Trophoblast cell (in vitro differentiated cells and primary cell): ENCODE data around the gene CLBA1.

ENCODE experiments used
- DNase-seq, 2 donors: peaks; one replicate each; pipeline ENCODE4 v3.0.0-alpha.2; 2016
- H2AFZ ChIP-seq: 2 replicates; pipeline ENCODE4 v1.6.1; 2013; ENCODE audit warnings: low read length, moderate library complexity, mild to moderate bottlenecking; ENCODE audit not compliant: insufficient read depth, poor library complexity
- H2AK5ac ChIP-seq: 2 replicates; pipeline ENCODE4 v1.6.1; 2013; ENCODE audit warnings: mild to moderate bottlenecking, low read length
- H2BK120ac ChIP-seq: 2 replicates; pipeline ENCODE4 v1.6.1; 2013; ENCODE audit warnings: low read length, mild to moderate bottlenecking, moderate library complexity; ENCODE audit not compliant: insufficient read depth, poor library complexity
- H2BK12ac ChIP-seq: 2 replicates; pipeline ENCODE4 v1.6.1; 2013; ENCODE audit warnings: mild to moderate bottlenecking, low read length, moderate library complexity
- H2BK5ac ChIP-seq: 2 replicates; pipeline ENCODE4 v1.6.1; 2013; ENCODE audit warnings: low read length, low read depth, moderate library complexity, mild to moderate bottlenecking; ENCODE audit not compliant: poor library complexity
- H3K14ac ChIP-seq: 2 replicates; pipeline ENCODE4 v1.6.1; 2013; ENCODE audit warnings: mild to moderate bottlenecking, low read length
- H3K18ac ChIP-seq: 2 replicates; pipeline ENCODE4 v1.6.1; 2013; ENCODE audit warnings: mild to moderate bottlenecking, low read length
- H3K23ac ChIP-seq: 2 replicates; pipeline ENCODE4 v1.6.1; 2013; ENCODE audit warnings: low read length
- H3K27ac ChIP-seq: 2 replicates; pipeline ENCODE4 v1.5.1; 2013; ENCODE audit warnings: low read depth, mild to moderate bottlenecking, inconsistent platforms, low read length, moderate library complexity
- H3K27me3 ChIP-seq: 2 replicates; pipeline ENCODE4 v1.6.1; 2013; ENCODE audit warnings: inconsistent platforms, mild to moderate bottlenecking, low read length, moderate library complexity; ENCODE audit not compliant: insufficient read depth
- H3K36me3 ChIP-seq, 2 experiments: 1 replicate in 1 of 2; 2 replicates in 1 of 2; pipeline ENCODE4 v1.6.1; 2013; ENCODE audit warnings: low read length in 2 of 2, mild to moderate bottlenecking in 2 of 2, moderate library complexity in 1 of 2; ENCODE audit not compliant: insufficient read depth in 2 of 2, control insufficient read depth in 1 of 2
- H3K4ac ChIP-seq: 2 replicates; pipeline ENCODE4 v1.6.1; 2013; ENCODE audit warnings: low read depth, mild to moderate bottlenecking, low read length, moderate library complexity
- H3K4me1 ChIP-seq, 2 experiments: 1 replicate in 1 of 2; 2 replicates in 1 of 2; pipeline ENCODE4 v1.6.1; 2013; ENCODE audit warnings: low read length in 2 of 2, mild to moderate bottlenecking in 2 of 2, moderate library complexity in 1 of 2; ENCODE audit not compliant: insufficient read depth in 2 of 2, control insufficient read depth in 1 of 2
- H3K4me2 ChIP-seq: 2 replicates; pipeline ENCODE4 v1.6.1; 2013; ENCODE audit warnings: inconsistent platforms, mild to moderate bottlenecking, low read length, moderate library complexity
- H3K4me3 ChIP-seq: 2 replicates; pipeline ENCODE4 v1.5.1; 2013; ENCODE audit warnings: mild to moderate bottlenecking, low read depth, low read length, inconsistent platforms
- H3K79me1 ChIP-seq: one replicate; pipeline ENCODE4 v1.6.1; 2013; ENCODE audit warnings: low read length
- H3K79me2 ChIP-seq: 2 replicates; pipeline ENCODE4 v1.6.1; 2013; ENCODE audit warnings: low read length, mild to moderate bottlenecking; ENCODE audit not compliant: control insufficient read depth, insufficient read depth, poor library complexity
- H3K9ac ChIP-seq: 2 replicates; pipeline ENCODE4 v1.6.1; 2013; ENCODE audit warnings: mild to moderate bottlenecking, low read length
- H3K9me3 ChIP-seq: 2 replicates; pipeline ENCODE4 v1.6.1; 2013; ENCODE audit warnings: low read depth, mild to moderate bottlenecking, control low read depth, inconsistent platforms, low read length; ENCODE audit not compliant: insufficient read depth
- H4K12ac ChIP-seq: 2 replicates; pipeline ENCODE4 v1.6.1; 2013; ENCODE audit warnings: low read depth, mild to moderate bottlenecking, low read length, moderate library complexity
- H4K8ac ChIP-seq: 2 replicates; pipeline ENCODE4 v1.6.1; 2013; ENCODE audit warnings: low read depth, mild to moderate bottlenecking, low read length, moderate library complexity
- H4K91ac ChIP-seq: one replicate; pipeline ENCODE4 v1.6.1; 2013; ENCODE audit warnings: low read depth, mild to moderate bottlenecking, low read length, moderate library complexity
- WGBS: extraction: QIAGEN DNeasy Blood & Tissue Kit; methylation state at CpG from one replicate; pipeline ENCODE4 v1.1.7; 2013; ENCODE audit warnings: missing lambda C conversion rate; ENCODE audit not compliant: insufficient read length, insufficient coverage; ENCODE audit errors: extremely low coverage; 5-methylcytosine and 5-hydroxymethylcytosine counted together

Gene CLBA1

DNA sequence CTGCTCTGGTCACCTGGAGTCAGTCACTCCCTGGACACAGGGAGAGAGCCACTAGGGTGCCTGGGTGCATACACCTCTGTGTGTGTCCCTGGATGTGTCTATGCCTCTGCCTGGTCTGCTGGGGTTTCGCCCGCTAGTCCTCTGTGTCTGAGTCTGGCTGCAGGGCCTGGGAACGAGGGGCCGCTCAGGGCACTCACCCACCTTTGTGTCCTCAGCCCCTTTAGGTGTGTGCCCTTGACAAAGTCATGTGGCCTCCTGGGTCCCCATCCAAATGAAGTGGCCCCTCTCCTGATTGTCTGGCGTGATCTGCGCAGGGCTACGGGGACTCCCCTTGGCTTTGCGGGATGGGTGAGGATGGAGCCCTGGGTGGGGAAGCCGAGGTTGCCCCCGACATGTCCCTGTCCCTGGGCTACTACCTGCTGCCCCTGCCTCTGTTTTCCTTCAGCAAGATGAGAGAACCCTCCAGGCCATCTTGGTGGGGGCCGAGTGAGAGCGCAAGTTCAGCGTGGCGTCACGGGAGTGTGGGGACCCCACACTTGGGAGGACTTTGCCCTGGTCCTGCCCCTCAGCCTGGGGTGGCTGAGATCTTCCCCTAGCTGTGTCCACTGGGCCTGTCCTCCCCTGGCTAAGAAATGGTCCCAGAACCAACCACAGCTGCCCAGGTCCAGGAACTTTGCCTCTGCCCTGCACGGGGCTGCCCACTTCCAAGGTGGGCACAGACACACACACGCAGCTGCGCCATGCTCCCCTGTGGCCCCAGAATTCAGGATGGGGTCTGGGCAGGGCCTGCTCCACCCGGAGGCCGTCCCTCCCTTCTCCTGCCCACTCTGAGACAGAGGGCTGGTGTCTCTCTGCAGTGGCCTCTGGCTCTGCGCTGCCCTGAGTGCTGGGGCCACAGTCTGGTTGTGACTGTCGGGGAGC lies 4.7 kb upstream of the CLBA1 start:
- Histone ChIP-seq H3K36me3 (no peaks in the 10 kb centered on the region), H4K8ac (no peak overlapping the region), H2BK5ac (no peak overlapping the region), H3K79me2 (peaks cover 2% of the 10 kb centered on the region), H2AK5ac (no peak overlapping the region), H3K4me2 (no peak overlapping the region), H2BK120ac (no peak overlapping the region), H4K91ac (no peak overlapping the region), H3K4me3 (no peak overlapping the region), H3K18ac (no peak overlapping the region), H2BK12ac (no peak overlapping the region), H3K9me3 (peaks cover 9% of the 10 kb centered on the region), H3K4ac (no peak overlapping the region), H4K12ac (no peak overlapping the region), H3K4me1 (peaks cover 2 to 15% of the 10 kb centered on the region in 2 experiments), H3K27me3 (peaks cover 10% of the 10 kb centered on the region), H3K27ac (no peak overlapping the region), H3K14ac (no peak overlapping the region), H3K9ac (no peak overlapping the region), H3K23ac (no peak overlapping the region), H3K79me1 (no peaks in the 10 kb centered on the region), H2AFZ (no peak overlapping the region)
- DNase-seq = no peak
- WGBS = no CpG with 5 or more reads among the region's 22 CpGs

DNA sequence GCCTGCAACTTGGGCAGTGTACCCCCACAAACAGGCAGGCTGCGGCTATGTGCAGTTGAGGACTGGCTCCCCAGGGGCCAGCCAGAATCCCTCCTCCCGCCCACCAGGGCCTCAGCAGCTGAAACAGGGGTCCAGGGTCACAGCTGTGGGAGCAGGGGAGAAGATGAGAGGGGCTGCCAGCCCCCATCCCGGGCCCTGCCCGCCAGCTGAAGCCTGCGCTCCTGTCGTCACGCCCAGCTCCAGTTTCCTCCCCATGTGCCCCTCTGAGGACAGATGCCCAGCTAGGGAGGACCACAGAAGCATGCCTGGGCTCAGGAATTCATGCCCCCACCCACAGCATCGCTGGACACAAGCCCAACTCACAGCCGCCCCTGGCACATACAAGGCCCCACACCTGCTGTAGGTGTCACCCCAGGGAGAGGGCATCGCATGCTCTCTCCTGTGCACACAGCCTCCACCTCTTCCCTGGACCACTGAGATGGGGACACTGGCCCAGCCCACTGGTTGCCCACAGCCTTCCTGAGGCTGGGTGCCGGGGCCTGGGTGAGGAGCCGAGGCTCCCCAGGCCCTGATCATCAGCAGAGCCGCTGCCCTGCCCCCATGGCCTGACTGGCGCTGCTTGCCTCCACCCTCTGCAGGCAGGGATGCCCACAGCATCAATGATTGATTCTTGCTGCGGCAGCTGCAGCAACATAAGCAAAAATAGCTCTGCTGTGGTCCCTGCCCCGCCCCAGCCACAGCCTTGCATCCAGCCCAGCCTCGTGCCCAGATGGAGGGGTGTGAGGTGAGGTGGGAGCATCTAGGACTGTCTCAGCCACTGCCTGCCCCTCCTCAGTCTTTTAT lies 3.7 kb upstream of the CLBA1 start:
- no peak for DNase-seq
- Histone ChIP-seq H2BK120ac (no peak overlapping the region), H3K14ac (no peak overlapping the region), H3K4me3 (no peak overlapping the region), H2BK12ac (no peak overlapping the region), H4K8ac (no peak overlapping the region), H3K79me2 (peaks cover 4% of the 10 kb centered on the region), H2BK5ac (no peak overlapping the region), H3K79me1 (no peaks in the 10 kb centered on the region), H3K27ac (no peak overlapping the region), H3K9ac (no peak overlapping the region), H3K4ac (no peak overlapping the region), H3K36me3 (no peaks in the 10 kb centered on the region), H3K18ac (no peak overlapping the region), H3K4me1 (peaks cover 7 to 18% of the 10 kb centered on the region in 2 experiments), H2AFZ (no peak overlapping the region), H3K27me3 (peaks cover 10% of the 10 kb centered on the region), H2AK5ac (no peak overlapping the region), H3K23ac (no peak overlapping the region), H4K91ac (no peak overlapping the region), H3K9me3 (peaks cover 8% of the 10 kb centered on the region), H3K4me2 (no peak overlapping the region), H4K12ac (no peak overlapping the region)
- no CpG with 5 or more reads among the region's 17 CpGs for WGBS

DNA sequence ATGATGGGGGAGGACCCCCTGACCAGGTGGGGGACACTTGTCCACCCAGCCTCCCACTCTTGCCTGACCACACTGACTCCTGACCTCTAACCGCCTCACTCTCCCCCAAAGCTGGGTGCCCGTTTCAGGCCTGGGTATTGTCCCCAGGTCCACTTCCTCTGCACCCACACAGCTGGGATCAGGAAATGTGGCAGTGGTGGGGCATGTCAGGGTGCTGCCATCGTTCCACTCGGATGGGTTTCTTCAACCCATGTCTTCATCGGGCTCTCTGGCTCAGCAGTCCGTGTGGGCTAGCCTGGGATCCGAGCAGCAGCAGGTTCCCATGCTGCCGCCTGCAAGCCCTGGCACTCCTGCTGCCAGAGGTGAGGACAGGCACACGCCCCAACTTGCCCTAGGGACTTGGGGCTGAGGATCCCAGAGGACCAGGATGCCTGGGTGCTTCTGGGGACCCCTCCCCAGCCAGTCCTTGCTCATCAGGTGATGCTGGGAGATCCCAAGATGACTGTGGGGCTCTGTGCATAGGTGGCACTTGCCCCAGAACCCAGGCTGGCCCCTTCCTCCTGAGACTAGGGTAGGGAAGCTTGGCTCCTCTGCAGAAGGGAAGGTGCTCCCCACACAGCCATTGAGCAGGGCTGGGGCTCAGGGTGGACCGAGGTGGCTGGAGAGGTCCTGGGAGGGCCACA lies 2.9 kb upstream of the CLBA1 start:
- no peak overlapping the region for H4K91ac ChIP-seq
- H2BK5ac ChIP-seq = no peak overlapping the region
- H3K27ac ChIP-seq = no peak overlapping the region
- no peak overlapping the region for H2AK5ac ChIP-seq
- no peak overlapping the region for H4K12ac ChIP-seq
- H2BK120ac ChIP-seq = no peak overlapping the region
- no peak overlapping the region for H3K9ac ChIP-seq
- H3K9me3 ChIP-seq = peaks cover 3% of the 10 kb centered on the region
- peaks cover 4% of the 10 kb centered on the region for H3K27me3 ChIP-seq
- DNase-seq = no peak
- WGBS = no CpG with 5 or more reads among the region's 10 CpGs
- H3K4me2 ChIP-seq = no peak overlapping the region
- H3K79me2 ChIP-seq = peaks cover 4% of the 10 kb centered on the region
- no peak overlapping the region for H3K4ac ChIP-seq
- no peak overlapping the region for H2AFZ ChIP-seq
- H3K36me3 ChIP-seq = no peaks in the 10 kb centered on the region
- H3K23ac ChIP-seq = no peak overlapping the region
- no peak overlapping the region for H3K18ac ChIP-seq
- no peak overlapping the region for H2BK12ac ChIP-seq
- H4K8ac ChIP-seq = no peak overlapping the region
- H3K4me1 ChIP-seq = peaks cover 5 to 15% of the 10 kb centered on the region in 2 experiments
- no peaks in the 10 kb centered on the region for H3K79me1 ChIP-seq
- no peak overlapping the region for H3K14ac ChIP-seq
- no peak overlapping the region for H3K4me3 ChIP-seq

DNA sequence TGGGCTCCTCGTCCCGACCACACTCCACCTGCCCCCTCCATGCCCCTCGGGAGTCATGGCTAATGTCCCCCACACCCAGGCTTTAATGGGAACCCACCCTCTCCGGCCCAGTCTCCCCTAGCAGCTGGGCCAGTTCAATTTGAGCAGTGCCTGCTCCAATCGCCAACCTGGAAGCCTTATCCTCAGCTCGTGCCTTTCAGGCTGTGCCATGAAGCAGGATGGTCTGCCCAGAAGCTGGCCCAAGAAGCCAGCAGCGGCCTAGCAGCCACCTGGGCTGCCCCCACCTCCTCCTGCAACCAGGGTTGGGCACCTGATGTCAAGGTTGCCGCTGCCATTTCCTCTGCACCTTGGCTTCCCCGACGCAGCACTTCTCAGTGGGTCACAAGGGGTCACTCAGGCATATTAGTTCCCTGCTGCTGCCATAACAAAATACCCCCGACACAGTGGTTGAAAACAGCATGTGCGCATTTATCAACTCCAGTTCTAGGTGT lies 2.3 kb upstream of the CLBA1 start:
- no peaks in the 10 kb centered on the region for H3K79me1 ChIP-seq
- H3K79me2 ChIP-seq = peaks cover 4% of the 10 kb centered on the region
- peaks cover 3% of the 10 kb centered on the region for H3K9me3 ChIP-seq
- H3K9ac ChIP-seq = no peak overlapping the region
- H3K14ac ChIP-seq = no peak overlapping the region
- H3K18ac ChIP-seq = no peak overlapping the region
- H4K8ac ChIP-seq = no peak overlapping the region
- H2AK5ac ChIP-seq = no peak overlapping the region
- WGBS = no CpG with 5 or more reads among the region's 12 CpGs
- no peak overlapping the region for H2AFZ ChIP-seq
- no peak overlapping the region for H3K4me2 ChIP-seq
- peaks cover 4% of the 10 kb centered on the region for H3K27me3 ChIP-seq
- no peak overlapping the region for H3K4me3 ChIP-seq
- no peak overlapping the region for H4K12ac ChIP-seq
- no peak for DNase-seq
- no peak overlapping the region for H4K91ac ChIP-seq
- H2BK5ac ChIP-seq = no peak overlapping the region
- no peak overlapping the region for H3K23ac ChIP-seq
- no peak overlapping the region for H2BK12ac ChIP-seq
- peaks cover 5 to 12% of the 10 kb centered on the region in 2 experiments for H3K4me1 ChIP-seq
- H3K36me3 ChIP-seq = no peaks in the 10 kb centered on the region
- H2BK120ac ChIP-seq = no peak overlapping the region
- H3K27ac ChIP-seq = no peak overlapping the region
- no peak overlapping the region for H3K4ac ChIP-seq
